ENCODE measurements around the gene RBM44.

DNA sequence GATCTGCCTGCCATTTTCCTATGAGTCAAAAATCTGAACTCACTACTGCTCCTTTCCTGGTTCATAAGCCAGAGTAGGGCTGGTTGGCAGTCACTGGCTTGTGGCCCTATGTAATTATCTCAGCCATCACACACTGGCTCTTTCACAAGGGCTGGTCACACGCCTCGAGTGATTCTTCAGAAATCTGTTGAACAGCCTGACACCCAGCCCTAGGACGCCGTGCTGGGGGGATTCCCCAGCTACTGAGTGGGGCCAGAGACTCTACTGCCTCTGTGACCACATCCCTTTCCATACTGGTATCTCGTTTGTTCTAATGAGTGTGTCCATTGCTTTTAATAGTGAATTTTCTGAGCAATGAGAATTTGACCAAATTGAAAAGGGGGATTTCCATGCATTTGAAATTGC, 45.8 kb upstream of the RBM44 start:
- TF ChIP-seq, protein P1, sequence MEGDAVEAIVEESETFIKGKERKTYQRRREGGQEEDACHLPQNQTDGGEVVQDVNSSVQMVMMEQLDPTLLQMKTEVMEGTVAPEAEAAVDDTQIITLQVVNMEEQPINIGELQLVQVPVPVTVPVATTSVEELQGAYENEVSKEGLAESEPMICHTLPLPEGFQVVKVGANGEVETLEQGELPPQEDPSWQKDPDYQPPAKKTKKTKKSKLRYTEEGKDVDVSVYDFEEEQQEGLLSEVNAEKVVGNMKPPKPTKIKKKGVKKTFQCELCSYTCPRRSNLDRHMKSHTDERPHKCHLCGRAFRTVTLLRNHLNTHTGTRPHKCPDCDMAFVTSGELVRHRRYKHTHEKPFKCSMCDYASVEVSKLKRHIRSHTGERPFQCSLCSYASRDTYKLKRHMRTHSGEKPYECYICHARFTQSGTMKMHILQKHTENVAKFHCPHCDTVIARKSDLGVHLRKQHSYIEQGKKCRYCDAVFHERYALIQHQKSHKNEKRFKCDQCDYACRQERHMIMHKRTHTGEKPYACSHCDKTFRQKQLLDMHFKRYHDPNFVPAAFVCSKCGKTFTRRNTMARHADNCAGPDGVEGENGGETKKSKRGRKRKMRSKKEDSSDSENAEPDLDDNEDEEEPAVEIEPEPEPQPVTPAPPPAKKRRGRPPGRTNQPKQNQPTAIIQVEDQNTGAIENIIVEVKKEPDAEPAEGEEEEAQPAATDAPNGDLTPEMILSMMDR (conservative IDR thresholded peaks at IDR 0.05 in 1 of 2, IDR thresholded peaks at IDR 0.05 in 1 of 2; ENCODE audit: low read depth in 1 of 2, low read length in 2 of 2), result no peak
- TF ChIP-seq EZH2 (IDR thresholded peaks at IDR 0.05; ENCODE audit: low read length, missing control alignments), result no peak

Measured in fibroblast of lung (primary cell).